ENCODE data around the gene HES3.
"Not testable (repeated sequence)": the region's sequence is repeated elsewhere in the genome, so short reads cannot be mapped to it uniquely, and the experiment has no call there.

The HES3 gene

DNA sequence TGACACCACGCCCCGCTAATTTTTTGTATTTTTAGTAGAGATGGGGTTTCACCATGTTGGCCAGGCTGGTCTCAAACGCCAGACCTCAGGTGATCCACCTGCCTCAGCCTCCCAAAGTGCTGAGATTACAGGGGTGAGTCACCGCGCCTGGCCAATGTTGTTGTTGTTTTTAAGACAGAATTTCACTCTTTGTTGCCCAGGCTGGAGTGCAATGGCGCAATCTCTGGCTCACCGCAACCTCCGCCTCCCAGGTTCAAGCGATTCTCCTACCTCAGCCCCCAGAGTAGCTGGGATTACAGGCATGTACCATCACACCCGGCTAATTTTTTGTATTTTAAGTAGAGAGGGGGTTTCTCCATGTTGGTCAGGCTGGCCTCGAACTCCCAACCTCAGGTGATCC lies 24.3 kb upstream of the HES3 start:
- not testable (repeated sequence) for DNase-seq

DNA sequence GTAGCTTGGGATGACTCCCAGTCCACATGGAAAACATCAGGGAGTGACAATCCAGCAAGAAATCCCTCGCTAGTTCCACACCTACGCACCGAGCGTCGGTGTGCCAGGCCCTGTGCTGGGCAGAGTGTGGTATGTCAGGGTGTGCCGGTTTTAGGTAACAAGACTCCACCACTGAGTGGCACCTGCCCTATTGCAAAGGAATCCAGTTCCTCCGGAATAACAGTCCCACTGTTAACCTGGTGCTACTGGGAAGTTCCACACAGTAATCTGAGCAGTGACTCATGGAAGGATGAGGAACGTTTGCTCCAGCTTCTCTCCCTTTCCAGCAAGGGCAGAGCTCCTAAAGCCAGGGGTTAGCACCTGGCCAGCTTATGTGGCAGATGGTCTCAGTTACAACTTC lies 23.7 kb upstream of the HES3 start:
- DNase-seq, result no peak

DNA sequence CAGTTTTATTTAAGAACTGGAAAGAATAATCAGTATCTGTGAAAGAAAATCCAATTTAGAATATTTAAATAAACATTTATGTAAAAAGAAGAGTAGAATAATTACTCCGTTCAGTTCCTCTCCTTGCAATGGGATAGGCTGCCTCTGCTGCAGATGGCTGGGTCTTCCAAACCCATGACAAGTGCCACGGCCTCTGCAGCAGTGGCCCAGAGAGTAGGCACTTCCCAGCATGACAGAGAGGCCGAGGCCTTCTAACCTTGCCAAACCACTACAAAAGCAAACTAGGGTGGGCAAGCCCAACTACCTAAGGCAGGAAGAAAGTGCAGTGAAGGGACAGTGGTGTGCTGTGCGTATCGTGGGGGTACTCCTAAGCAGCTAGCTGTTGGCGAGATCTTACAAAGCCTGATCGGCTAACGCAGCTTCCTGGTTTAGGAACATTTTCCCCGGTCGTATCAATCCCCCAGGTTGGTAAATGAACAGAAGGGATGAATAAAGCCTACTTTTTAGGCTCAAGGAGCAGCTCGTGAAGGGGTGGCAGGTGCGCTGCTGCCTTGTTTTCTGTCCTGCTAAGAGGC lies 22.7 kb upstream of the HES3 start:
- no peak for DNase-seq

DNA sequence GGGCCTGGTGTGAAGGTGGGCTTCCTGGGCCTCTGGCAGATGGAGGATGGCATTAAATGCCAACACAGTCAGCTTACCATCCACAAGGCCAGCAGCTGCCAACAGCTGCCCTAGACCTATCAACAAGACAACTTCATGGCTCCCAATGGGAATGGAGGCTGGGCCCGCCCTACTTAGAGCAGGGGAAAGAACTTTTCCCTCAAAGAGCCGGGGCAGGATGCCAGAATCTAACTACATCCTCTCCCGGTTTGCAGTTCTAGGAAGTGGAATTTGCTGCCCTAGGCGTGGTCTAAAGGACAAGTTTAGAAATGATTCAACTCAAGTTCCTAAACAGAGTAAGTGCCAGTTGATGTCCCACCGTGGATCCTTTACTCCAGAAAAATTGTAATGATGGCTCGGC lies 21.3 kb upstream of the HES3 start:
- no peak for DNase-seq

DNA sequence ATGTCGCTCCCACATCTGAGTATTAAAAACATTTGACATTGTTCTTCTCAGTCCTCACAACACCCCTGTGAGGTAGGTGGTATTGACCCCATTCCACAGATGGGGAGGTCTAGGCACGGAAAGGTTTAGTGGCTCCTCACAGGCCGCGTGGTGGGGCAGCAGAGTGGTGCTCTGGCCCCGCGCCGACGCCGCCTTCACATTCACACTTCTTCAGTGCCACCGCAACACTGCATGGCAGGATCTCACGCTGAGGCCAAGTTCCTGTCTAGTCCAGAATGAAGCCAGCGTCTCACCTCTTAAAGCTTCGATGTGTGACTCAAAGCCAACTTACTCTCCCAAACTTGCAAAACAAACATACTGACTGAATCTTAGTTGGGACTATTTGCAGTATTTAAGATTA lies 20.4 kb upstream of the HES3 start:
- no peak for DNase-seq

DNA sequence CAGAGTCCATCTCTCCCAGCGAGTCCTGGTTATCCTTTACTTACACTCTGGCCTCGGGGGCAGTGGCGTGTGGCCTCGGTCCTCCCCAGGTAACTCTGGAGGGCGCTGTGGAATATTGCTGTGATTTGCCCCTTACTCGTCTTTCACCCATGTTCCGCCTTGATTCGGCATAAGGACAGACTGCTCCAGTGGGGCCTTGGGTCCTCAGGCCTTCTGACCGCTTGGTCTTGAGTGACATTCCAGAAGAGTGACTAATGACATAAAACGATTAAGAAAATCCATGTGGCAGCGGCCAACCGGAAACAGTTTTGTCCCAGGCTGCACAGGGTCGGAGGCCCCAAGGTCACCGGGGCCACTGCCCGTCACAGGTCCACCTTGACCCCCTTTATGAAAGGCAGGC lies 19.3 kb upstream of the HES3 start:
- no peak for DNase-seq

DNA sequence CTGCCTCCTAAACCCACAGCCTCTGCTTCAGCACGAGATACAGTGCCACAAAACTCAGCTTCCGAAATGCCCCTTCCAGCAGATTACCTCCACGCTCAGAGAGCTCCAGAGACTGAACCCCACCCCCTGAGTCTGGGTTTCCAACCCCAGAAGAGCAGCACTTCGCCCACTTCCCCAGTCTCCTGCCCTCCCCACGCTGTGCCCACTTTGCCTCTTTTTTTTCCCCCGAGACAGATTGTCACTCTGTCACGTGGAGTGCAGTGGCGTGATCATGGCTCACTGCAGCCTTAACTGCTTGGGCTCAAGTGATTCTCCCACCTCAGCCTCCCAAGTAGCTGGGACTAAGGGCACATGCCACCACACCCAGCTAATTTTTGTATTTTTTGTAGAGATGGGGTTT lies 18.3 kb upstream of the HES3 start:
- DNase-seq, result no peak

DNA sequence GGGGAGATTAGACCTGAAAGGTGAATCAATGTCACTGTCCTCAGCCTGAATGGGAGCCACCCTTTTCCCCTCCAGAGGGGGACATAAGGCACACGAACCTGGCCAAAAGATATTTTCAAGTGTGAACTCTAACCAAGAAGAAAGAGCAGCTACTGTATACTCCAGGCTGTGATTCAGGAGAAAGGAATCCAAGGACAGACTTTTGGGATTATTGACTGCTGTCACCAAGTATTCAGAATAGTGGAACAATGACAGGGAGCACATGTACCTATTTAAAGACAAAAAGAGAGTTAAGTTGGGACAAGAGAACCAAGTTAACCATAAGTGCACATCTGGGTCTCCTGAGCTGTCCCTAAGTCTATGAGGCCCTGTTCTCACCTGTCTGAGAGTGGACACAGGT lies 10.6 kb upstream of the HES3 start:
- no peak for DNase-seq

DNA sequence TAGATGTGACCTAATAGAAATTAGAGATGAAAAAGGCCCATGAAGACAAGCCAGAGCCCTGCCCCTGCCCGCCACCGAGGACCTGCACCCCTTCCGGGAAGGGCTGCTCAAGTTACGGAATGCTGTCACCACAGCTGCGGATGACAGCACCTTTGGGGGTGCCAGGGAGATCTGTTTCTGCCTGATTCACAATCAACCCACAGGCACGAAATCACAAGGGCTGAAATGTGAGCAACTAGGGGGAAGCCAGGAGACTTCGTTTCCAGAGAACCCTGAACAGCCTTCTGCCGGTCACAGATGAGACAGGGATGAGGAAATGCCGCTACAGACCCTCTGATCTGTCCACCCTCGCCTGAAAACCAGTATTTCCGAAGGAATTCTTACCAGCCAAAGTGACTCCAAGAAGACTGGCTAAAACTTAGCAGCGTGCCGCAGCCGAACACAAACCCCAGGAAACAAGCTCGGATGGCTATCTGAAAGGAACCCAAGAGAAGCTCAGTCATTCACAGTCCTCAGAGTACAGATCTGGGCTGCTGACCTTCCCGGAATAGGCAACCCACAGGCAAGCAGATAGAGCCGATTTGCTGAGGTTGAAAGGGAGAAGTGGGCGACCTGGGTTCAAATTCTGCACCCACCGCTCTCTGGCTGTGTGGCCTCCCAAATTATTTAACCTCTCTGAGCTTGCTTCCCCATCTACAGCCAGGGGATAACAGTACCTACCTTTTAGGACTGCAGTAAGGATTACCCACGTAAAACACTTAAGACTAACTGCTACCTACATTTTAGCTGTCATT lies 9.3 kb upstream of the HES3 start:
- DNase-seq, result no peak

DNA sequence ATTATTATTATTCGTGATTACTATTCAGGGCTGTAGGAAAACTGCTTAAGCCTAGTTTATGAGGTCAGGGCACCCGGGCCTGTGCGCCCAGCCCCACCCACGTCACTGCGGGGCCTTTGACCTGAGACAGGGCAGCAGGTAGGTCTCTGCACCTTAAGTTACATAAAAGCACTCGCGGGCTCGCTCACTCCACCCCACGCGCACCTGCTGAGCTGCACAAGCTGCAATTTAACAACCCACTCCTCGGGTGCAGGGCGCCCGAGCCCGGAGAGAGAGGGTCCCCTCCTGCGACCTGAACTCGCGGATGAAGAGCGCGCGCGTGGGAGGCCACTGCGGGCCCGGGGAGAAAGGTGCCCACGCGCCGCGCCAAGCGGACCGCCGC lies 8.7 kb upstream of the HES3 start:
- no peak for DNase-seq

DNA sequence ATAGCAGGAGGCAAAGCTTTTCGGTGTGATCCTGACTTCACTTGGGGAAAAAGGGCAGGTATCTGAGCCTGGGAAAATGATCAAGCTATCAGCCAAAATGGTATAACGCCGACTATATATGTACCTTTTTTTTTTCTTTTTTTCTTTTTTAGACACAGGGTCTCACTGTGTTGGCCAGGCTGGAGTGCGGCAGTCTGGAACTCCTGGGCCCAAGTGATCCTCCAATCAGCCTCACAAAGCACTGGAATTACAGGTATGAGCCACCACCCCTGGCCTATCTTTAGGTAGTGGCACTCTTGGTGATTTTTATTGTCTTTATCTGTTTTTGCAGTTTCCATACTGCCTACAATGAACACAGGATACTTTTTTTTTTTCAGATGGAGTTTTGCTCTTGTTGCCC lies 6.9 kb upstream of the HES3 start:
- no peak for DNase-seq

DNA sequence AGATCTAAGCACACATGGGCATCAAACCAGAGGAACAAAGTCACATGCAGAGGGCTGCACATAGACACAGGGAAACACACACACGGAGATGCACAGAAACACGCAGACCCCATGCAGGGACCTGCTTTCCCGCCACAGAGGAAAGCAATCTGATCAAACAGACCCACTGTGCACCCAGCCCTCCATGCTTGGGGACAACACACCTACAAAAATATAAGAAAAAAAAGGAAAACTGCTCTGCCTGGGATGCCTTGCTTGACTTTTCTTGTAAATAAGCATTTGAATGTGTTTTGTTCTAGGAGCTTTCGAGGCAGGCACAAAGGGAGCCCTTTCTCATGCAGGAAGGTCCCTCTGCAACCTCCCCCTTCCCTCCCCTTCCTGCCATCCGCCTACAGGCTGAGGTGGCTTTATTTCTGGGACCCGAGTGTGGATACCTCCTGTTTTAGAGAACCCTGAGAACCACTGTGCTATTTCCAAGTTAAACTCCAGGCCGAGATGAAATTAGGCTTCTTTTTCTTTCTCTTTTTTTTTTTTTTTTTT lies 4.7 kb upstream of the HES3 start:
- no peak for DNase-seq

DNA sequence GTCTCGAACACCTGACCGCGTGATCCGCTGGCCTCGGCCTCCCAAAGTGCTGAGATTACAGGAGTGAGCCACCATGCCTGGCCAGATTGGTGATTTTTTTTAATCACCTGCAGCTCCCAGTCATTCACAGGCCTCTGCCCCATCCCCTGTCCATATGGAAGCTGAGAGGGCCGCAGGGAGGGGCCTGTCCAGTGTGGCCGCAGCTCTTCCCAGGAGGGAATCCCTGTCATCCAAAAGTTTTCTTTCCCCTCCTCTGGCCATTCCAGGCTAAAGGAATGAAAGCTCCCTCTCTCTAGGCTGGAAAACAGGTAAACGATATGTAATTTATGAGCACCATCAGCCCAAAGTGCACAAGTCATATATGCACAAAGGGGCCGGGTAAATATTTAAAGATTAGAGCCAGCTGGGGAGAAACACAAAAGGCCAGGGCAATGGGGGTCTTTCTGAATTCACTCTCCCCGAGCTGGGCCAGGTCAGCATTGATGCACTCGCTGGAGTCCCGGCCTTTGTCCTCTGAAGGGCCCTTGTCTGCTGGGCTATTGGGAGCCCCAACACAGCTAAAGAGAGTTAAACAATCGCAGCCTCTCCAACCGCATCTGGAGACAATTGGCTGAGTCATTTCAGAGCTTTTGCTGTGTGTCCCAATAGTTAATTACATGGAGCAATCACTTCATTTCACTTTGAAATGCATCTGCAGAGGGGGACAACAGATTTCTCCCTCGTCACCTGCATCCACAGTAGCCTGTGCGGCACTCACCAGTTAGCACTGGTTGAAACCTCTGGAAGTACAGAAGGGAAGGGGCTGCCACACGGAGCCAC lies 3.8 kb upstream of the HES3 start:
- DNase-seq, result peak; percentile 59

DNA sequence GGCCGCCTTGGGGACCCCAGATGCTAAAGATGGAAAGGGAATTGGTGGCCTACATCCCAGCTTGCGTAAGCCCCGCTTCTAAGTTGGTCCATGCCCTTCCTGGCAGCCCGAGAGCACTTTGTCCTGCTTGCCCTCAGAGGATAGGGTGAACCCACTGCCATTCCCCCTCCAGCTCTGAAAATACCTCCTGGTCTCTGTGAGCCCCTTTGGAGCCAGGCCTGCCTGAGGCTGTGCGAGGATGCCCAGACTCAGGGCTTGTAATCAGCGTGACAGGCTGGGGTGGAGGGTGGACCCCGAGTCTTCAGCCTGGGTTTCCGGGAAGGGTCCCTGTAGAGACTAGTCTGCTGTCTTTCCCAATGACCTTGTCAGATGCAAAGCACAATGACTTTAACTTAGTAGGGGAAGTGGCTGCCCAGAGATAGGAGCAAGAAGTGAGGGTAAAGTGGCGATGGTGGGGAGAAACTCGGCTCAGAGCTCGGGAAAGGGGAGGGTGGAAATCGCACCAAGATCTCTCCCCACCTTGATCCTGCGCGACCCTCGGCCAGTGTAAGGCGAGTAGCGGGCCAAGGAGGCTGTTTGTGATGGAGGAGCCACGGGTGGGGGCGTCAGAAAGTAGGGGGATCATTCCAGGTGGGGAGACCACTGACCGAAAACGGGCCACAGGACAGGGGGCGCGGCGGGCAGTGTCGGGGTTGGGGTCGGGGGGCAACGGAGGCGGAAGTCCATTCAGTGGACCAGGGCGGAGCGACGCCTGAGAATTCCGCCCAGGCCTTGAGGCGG lies 2.7 kb upstream of the HES3 start:
- DNase-seq, result no peak

DNA sequence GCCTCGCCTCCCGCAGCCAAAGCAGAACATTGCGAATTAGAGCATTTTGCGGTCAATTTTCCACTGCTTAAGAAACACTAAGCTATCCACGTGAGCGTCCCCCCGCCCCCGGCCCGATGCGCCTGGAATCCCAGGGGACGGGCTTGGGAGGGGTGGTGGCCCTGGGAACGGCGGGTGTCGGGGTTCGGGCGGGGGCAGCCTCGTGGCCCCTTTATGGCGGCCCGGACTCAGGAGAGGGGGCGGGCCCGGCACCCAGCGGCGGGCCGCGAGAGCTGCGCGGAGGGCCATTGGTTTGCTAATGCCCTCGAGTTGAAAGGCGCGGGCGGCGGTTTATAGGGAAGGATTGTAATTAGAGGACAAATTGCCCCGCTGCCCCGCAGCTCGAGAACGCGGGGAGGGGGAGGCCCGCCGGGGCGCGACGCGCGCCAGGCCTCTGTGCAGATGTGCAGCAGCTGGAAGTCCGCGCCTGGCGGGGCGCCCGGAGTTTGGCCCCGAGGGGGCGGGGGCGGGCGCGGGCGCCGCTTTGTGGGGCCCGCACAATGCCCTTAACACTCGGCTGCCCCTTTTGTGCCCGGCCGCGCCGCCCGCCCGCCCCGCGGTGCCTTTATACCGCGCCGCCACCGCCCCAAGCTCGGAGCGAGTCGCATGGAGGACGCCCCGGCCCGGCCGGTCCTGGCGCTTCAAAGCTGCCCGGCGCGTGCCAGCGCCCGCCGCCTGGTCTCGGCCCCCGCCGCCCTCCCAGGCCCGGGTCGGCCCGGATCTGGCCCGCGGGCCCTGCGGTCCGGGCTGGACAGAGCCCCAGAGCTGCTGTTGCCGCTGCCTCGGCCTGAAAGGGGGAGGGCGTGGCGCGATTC lies 1.9 kb upstream of the HES3 start:
- no peak for DNase-seq

DNA sequence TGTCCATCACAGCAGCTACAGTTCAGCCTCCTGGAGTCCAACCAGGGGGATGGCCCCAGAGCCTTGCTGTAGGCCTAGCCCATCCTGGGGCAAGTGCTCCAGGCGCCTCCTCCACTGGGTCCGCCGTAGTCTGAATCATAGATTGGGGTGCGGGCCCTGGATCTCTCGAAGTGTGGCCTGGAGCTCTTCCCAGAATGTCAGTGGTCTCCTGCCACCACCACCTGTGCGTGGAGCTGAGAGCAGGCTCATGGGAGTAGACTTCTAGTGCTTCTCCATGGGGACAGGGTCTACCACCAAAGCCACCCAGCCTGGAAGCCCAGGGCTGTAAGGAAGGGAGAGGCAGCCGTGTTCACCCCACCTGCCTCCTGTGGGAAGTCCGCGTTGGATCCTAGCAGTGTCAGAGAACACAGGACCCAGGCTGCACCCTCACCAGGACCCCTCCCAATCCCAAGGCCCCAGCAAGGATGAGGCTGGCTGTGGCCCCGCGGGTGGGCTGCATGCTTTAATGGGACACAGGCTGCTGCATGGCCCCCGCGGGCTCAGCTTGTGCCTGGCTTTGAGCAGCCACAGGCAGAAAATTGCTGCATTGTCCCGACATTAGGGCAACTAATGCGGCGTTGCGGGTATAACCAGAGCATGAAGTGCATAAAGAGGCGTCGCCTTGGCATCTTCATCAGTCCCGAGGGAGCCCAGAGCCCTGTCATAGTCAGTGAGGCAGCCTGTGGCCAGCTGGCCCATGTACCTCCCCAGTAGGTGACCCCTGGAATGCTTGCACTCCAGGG lies 735 bp upstream of the HES3 start:
- DNase-seq, result no peak

DNA sequence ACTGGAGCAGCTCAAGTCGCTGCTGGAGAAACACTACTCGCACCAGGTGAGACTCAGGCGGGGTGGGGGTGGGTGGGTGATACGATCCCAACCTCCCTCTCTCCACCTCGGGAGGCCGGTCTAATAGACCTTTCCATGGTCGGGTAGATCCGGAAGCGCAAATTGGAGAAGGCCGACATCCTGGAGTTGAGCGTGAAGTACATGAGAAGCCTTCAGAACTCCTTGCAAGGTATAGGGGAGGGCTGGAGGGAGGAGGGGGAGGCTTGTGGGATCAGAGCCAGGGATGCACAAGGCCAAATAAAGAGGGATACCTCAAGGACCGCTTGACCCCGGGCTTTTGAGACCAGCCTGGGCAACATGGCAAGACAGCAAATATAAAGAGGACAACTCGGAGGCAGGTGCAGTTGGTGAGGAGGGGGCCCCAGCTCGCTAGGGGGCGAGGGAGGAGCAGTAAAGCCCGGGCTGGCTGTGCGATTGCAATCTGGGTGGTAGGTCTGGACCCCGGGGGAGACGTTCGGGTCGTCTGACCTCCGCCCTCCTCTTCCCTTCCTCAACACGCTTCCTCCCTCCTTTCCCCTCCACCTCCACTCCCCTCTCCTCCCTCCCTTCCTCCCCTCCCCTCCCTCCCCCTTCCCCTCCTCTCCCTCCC lies 546 bp downstream of the HES3 start:
- no peak for DNase-seq

DNA sequence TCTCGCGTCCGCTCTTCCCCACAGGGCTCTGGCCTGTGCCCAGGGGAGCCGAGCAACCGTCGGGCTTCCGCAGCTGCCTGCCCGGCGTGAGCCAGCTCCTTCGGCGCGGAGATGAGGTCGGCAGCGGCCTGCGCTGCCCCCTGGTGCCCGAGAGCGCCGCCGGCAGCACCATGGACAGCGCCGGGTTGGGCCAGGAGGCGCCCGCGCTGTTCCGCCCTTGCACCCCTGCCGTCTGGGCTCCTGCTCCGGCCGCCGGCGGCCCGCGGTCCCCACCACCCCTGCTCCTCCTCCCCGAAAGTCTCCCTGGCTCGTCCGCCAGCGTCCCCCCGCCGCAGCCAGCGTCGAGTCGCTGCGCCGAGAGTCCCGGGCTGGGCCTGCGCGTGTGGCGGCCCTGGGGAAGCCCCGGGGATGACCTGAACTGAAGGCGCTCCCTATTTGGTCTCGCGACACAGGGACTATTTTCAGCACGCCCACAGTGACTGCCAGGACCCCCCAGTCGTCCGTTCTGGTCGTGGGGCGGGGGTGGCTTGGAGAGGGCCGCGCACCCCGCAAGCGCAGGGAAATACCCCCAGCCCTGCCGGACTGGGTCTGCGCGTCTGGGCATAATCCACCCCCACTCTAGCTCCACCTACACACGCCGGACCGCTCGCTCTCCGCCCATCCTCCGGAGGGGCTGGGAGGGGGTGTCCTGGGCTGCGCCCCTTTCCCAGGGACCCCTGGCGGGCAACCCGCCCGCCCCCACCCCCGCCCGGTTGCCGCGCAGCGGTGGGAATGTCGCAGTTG lies 1.3 kb downstream of the HES3 start:
- DNase-seq, result peak; percentile 34

DNA sequence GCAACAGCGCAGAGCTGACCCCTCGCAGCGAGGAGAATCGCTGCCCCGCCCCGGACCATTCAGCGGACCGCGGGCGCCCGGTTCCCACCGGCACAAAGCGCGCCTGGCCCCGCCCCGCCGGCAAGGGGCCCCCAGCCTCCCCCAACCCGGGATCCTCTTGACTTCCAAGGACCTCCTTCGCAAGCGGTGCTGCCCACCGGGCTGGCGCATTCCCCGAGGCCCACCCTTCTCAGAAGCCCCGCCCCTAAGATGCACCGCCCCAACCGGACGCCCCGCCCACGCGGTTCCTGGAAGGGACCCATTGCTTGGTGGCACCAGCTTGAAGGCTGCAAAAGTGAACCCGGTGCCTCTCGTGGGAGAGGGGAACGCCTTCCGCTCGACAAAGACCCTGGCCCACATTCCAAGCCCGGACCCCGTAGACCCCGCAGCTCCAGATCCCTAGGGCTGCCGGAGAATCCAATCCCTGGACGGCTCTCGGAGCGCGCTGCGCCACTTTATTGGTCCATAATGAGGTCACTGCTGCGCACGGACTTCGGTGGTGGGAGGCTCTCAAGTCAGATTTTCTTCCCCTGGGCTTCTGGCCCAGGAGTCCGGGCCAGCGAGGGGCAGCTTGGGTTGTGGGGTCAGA lies 2.0 kb downstream of the HES3 start:
- DNase-seq, result peak; percentile 19

All from NCI-H748 treated with DMSO at 0.1 percent for 48 hours (cell line).